ENCODE results near the gene RIMOC1. TPM values are rescaled to one million over a fixed set of nuclear protein-coding genes. Genes with fewer than 3 reads are reported as not detected.

RIMOC1 gene
- total RNA-seq, 1 donor: 31.1 TPM

- H4K20me1 ChIP-seq (ENCODE audit: insufficient read depth, low read length): no peaks in the 10 kb centered on the region
- no peak overlapping the region for H3K4me2 ChIP-seq (ENCODE audit: insufficient read depth, low read length)
- H2AFZ ChIP-seq (ENCODE audit: low read length): no peak overlapping the region
- peaks cover 2% of the 10 kb centered on the region for H3K79me2 ChIP-seq (ENCODE audit: insufficient read depth, low read length)
- H3K27ac ChIP-seq (ENCODE audit: low read depth, low read length): peak overlapping the region; percentile 25
- no peak for DNase-seq (ENCODE audit: insufficient read length, low spot score, missing footprints)
- H3K27me3 ChIP-seq (ENCODE audit: insufficient read depth, low read length): no peaks in the 10 kb centered on the region
- H3K4me3 ChIP-seq (ENCODE audit: insufficient read depth, low read length): no peak overlapping the region
- H3K36me3 ChIP-seq (ENCODE audit: insufficient read depth, low read length): peaks cover 27% of the 10 kb centered on the region
- H3K9me3 ChIP-seq (ENCODE audit: low read depth, low read length): no peaks in the 10 kb centered on the region
- H3K4me1 ChIP-seq (ENCODE audit: insufficient read depth, low read length): peaks cover 19% of the 10 kb centered on the region
- no peak for TF ChIP-seq CTCF (IDR thresholded peaks at IDR 0.05; ENCODE audit: extremely low read depth, low read depth, low read length)
These were observed 17.0 kb downstream of the RIMOC1 start for GRCh38 chr5:41921166-41921565.

- no peak for TF ChIP-seq CTCF (IDR thresholded peaks at IDR 0.05; ENCODE audit: extremely low read depth, low read depth, low read length)
- Histone ChIP-seq H3K9me3 (ENCODE audit: low read depth, low read length) (no peaks in the 10 kb centered on the region), H3K4me3 (ENCODE audit: insufficient read depth, low read length) (no peak overlapping the region), H3K27ac (ENCODE audit: low read depth, low read length) (peak overlapping the region; percentile 43), H4K20me1 (ENCODE audit: insufficient read depth, low read length) (no peaks in the 10 kb centered on the region), H3K4me2 (ENCODE audit: insufficient read depth, low read length) (no peak overlapping the region), H2AFZ (ENCODE audit: low read length) (no peak overlapping the region), H3K36me3 (ENCODE audit: insufficient read depth, low read length) (peaks cover 26% of the 10 kb centered on the region), H3K27me3 (ENCODE audit: insufficient read depth, low read length) (no peaks in the 10 kb centered on the region), H3K79me2 (ENCODE audit: insufficient read depth, low read length) (peaks cover 2% of the 10 kb centered on the region), H3K4me1 (ENCODE audit: insufficient read depth, low read length) (peaks cover 19% of the 10 kb centered on the region)
- no peak for DNase-seq (ENCODE audit: insufficient read length, low spot score, missing footprints)
These were observed 17.7 kb downstream of the RIMOC1 start for GRCh38 chr5:41921874-41922273.

GRCh38 chr5:41924526-41924871 is 20.4 kb downstream of the RIMOC1 start:
- H3K4me1 ChIP-seq (ENCODE audit: insufficient read depth, low read length): peaks cover 19% of the 10 kb centered on the region
- peaks cover 6% of the 10 kb centered on the region for H3K36me3 ChIP-seq (ENCODE audit: insufficient read depth, low read length)
- no peaks in the 10 kb centered on the region for H3K9me3 ChIP-seq (ENCODE audit: low read depth, low read length)
- DNase-seq (ENCODE audit: insufficient read length, low spot score, missing footprints): no peak
- peak overlapping the region; percentile 99 for H2AFZ ChIP-seq (ENCODE audit: low read length)
- H3K27me3 ChIP-seq (ENCODE audit: insufficient read depth, low read length): no peaks in the 10 kb centered on the region
- H3K4me2 ChIP-seq (ENCODE audit: insufficient read depth, low read length): peak overlapping the region; percentile 92
- H4K20me1 ChIP-seq (ENCODE audit: insufficient read depth, low read length): no peaks in the 10 kb centered on the region
- TF ChIP-seq CTCF (IDR thresholded peaks at IDR 0.05; ENCODE audit: extremely low read depth, low read depth, low read length): no peak
- H3K4me3 ChIP-seq (ENCODE audit: insufficient read depth, low read length): peak overlapping the region; percentile 84
- H3K27ac ChIP-seq (ENCODE audit: low read depth, low read length): peak overlapping the region; percentile 91
- peaks cover 2% of the 10 kb centered on the region for H3K79me2 ChIP-seq (ENCODE audit: insufficient read depth, low read length)

GRCh38 chr5:41924872-41925554 is 20.9 kb downstream of the RIMOC1 start, which contains the start of gene FBXO4:
FBXO4 (plus strand) TSS chr5:41925281; CDS start chr5:41925310, 29 bp downstream.
- Histone ChIP-seq H3K27ac (ENCODE audit: low read depth, low read length) (peak within 1 kb of the TSS; percentile 91), H3K9me3 (ENCODE audit: low read depth, low read length) (no peaks in the 10 kb centered on the region), H3K4me1 (ENCODE audit: insufficient read depth, low read length) (peaks cover 19% of the 10 kb centered on the region), H3K4me2 (ENCODE audit: insufficient read depth, low read length) (peak within 1 kb of the TSS; percentile 92), H3K27me3 (ENCODE audit: insufficient read depth, low read length) (no peaks in the 10 kb centered on the region), H3K36me3 (ENCODE audit: insufficient read depth, low read length) (peaks cover 6% of the 10 kb centered on the region), H3K79me2 (ENCODE audit: insufficient read depth, low read length) (peaks cover 2% of the 10 kb centered on the region), H2AFZ (ENCODE audit: low read length) (peak within 1 kb of the TSS; percentile 99), H4K20me1 (ENCODE audit: insufficient read depth, low read length) (no peaks in the 10 kb centered on the region), H3K4me3 (ENCODE audit: insufficient read depth, low read length) (peak within 1 kb of the TSS; percentile 84)
- TF ChIP-seq CTCF (IDR thresholded peaks at IDR 0.05; ENCODE audit: extremely low read depth, low read depth, low read length): peak; percentile 53
- peak; percentile 92 for DNase-seq (ENCODE audit: insufficient read length, low spot score, missing footprints)

All from osteoblast (primary cell).